ENCODE results near the gene IRX3.
"Not testable (repeated sequence)": the region's sequence is repeated elsewhere in the genome, so short reads cannot be mapped to it uniquely, and the experiment has no call there.

Gene IRX3

DNA sequence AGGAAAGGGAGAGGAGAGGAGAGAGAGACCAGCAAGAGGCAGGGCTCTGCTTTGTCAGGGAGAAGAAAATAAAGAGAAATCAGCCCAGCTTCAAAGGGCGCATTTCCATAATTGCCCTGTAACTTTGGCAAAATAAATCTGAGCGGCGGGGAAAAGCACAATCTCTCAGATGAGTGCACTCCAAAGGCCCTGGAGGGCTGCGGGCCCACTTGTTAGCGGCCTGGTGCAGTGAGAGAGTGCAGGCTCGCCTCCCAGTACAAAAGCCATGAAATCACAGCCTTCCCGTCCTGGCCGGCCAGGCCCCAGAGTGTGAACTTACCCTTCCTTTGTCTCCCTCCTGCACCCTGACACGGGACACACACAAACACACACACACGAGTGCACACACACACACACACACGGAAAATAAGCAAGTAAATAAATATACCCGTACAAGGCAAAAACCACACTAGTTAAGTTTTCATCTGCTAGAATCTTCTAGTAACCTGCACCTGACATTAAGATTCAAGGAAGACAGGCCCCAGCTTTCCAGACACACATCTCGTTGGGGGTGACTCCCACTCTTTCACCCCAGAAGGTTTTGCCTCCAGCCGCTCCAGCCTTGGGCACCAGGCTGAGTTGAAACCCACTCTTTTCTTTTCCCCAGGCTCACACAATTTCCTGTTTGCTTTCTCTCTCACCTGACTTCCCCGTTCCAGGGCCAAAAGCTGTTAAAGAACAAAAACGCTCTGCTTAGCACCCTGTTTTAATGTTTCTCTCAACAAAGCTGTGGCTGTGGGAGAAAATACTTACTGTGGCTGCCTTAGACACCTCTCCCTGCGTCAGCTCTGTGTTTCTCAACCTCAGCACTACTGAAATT, 8.5 kb downstream of the IRX3 start:
- peak in 22 of 51 donors; percentile 10 to 59 (median 24) for DNase-seq

DNA sequence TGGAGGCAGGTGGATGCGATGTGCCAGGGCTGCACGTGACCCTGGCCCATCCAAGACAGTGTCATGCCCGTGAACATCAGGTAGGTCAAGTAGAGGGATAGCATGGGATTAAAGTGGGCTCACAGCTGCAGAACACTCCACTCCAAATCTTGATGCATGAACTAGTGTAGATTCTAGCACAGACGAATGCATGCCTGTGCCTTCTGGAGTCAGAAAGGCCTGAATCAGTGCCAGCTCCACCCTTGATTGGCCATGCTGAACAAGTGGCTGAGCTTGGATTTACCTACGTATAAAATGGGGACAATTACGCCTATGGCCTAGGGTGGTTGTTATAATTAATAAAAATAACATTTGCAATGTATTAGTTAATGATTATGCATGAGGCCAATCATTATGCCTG, 10.6 kb downstream of the IRX3 start:
- no peak for DNase-seq

DNA sequence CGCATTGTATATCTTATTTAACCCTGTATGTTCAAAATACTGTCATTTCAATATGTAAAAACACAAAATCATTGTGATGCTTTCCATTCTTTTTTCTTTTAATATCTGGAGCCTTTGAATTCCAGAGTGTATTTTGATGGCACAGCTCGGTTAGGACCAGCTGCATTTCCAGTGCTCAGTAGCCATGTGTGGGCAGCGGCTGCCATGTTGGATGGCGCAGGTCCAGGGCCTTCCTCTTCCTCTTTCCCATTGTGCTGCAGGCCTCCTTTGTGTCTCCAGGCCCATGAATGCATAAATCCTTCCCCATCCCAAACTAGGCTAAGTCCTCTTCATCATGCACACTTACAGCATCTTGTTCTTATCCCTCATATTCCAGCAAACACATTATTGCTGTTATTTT, 13.0 kb downstream of the IRX3 start:
- DNase-seq, result no peak

DNA sequence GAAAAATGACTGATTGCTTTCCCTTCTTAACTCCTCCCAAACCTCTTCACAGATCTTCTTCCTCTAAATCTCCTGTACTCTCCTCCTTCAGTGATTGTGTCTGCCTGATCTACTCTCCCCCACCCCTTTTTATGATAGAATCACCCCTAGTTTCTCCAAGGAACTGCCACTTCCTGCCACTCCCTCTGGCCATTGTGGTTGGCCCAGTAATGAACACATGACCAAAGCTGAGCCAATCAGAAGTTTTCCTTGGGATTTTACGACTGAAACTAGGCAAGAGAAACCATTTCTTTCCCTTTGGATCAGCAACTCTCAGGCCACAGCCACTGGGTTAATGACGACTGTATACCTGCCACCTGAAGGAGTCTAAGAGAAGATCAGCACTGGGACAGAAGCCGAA, 15.9 kb downstream of the IRX3 start:
- DNase-seq, result no peak

DNA sequence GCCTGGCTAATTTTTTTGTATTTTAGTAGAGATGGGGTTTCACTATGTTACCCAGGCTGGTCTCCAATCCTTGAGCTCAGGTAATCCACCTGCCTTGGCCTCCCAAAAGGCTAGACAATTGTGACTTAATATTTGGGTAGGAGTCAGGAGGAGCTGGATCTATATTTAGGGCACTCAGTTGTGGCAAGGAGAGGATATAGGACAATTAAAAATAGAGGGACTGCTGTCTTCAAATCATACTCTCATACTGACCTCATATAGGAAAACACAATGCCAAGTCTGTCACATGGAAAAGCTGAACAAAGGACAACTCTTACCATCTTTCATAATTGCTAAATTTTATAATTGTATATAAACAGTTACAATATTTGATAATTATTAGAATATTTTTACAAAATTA, 17.1 kb downstream of the IRX3 start:
- DNase-seq, result no peak

DNA sequence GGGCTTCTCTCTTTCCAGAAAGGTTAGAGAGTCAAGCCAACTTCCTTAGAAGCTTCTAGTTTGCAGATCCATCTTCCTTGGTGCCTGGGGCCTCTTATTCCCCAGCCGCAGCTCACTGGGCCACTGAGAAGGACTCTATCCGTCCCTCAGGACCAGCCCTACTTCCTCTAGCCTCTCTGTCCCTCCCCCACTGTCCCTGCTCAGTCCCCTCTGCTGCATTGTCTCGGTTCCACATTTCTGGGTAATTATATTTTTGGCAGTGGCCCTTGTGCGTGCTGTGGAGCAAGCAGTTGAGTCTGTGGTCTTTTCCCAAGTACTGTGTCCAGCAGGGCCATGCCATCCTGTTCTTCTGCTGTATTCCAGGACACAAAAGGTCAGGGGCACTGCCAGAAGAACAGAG, 17.8 kb downstream of the IRX3 start:
- no peak for DNase-seq

DNA sequence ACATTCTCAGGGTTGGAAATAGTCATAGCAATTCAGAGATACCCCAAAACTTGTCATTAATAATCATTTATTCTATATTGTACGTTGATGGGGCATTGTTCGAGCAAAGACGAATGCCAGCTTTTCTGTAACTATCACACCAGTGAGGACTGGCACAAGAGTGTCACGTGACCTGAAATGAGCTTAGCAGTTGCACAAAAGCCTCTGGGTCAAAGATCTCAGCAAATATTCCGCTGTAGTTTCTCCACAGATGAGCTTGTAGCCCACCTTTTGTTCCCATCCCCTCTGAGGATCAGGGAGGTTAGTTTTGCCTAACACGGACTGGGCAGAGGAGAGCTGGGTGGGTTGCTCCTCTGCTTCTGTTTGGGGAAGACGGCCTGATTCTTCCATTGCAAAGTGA, 18.2 kb downstream of the IRX3 start:
- DNase-seq, result no peak

DNA sequence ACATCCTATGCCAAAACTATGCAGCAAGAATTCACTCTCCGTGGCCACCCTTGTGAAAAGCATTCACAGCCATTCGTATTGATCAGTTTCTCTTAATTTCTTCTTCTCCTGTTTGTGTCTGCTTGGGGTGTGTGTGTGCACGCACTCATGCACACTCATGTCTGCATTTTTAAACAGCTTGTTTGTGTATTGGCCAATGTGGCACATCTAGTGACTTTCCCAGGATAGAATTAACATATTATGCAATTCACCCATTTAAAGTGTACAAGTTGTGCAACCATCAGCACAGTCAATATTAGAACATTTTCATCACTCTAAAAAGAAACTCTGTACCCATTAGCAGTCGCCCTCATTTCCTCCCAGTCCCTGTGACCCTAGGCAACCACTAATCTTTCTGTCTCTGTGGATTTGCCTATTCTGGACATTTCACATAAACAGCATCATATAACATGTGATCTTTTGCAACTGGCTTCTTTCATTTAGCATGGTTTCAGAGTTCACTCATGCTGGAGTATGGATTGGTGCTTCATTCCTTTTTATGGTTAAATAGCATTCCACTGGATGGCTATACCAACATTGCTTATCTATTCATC, 20.1 kb downstream of the IRX3 start:
- no peak for DNase-seq

DNA sequence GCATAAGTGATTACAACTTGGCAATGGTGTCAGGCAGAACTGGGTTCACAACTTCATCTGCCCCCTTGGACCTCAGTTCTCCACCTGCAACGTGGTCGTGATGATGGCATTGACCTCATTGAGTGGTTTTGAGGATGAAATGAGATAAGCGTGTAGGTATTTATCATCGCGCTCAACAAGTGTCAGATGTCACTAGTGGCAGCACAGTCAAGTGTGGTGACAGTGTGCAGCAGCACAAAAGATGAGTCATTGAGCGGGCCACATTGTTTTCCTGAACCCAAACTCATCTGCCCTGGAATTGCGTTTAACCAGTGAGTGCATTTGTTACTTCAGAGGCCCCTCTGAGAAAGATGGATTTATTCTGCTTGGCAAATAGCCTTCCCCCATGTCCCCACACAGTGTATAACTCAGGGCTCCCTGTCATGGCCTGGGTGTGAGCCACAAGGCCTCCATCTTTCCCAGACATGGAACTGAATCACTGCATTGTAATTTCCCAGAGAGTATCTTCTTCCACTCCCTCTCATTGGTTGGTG, 20.9 kb downstream of the IRX3 start:
- no peak for DNase-seq

DNA sequence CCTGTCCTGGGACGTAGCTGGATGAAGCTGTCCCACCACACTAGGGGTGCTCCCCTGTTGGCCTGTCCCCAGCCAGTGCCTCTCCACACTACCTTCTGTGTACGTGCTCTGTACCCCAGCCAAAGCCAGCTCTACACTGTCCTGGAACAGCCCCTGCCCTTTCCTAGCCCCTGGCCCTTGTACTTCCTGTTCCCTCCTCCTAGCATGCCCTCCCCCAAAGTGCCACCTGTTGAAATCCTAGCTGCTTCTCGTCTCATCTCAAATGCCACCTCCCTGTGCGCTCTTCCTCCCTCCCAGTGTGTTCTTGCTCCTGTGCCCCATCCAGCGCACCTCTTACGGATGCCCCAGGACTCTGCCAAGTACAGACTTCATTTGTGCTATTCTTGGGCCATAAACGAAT, 33.5 kb downstream of the IRX3 start:
- no peak for DNase-seq

DNA sequence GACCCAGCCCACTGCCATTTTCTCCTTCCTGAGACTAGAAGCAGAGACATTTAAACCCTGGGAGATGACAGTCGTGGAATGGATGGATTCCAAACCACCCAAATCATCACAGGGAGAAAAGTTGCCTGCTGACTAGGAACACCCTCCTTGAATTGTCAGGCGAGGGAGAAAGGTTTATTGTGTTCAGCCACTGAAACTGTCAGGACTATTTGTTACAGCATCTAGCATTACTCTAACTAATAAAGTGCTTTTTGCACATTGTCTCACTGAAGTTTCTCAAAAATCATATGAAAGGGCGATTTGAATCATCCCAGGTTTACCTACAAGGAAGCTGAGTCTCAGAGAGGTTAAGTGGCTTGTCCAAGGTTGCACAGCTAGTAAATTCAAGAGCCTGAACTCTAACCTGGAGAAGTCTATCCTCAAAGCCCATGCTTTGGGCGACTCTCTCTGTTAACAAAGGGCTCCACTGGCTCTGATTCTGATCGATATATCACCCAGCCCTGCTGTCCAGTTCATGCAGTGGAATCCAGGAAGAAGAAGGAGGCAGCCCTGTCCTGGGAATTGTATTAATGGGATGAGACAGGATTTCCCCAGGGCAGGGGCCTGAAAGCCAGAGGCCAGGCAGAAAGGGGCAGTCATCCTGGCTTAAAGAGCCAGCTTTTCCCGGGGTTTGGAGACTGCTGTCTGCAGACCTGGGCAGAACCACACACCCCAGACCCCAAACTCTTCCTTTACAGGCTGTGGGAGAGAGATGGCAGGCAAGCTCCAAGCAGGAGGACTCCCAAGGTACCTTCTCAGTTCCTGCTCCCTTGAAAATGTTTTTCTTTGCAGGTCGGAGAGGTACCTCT, 37.5 kb downstream of the IRX3 start:
- no peak for DNase-seq

DNA sequence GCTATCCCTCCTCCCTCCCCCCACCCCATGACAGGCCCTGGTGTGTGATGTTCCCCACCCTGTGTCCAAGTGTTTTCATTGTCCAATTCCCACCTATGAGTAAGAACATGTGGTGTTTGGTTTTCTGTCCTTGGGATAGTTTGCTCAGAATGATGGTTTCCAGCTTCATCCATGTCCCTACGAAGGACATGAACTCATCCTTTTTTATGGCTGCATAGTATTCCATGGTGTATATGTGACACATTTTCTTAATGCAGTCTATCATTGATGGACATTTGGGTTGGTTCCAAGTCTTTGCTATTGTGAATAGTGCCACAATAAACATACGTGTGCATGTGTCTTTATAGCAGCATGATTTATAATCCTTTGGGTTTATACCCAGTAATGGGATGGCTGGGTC, 38.9 kb downstream of the IRX3 start:
- not testable (repeated sequence) for DNase-seq

DNA sequence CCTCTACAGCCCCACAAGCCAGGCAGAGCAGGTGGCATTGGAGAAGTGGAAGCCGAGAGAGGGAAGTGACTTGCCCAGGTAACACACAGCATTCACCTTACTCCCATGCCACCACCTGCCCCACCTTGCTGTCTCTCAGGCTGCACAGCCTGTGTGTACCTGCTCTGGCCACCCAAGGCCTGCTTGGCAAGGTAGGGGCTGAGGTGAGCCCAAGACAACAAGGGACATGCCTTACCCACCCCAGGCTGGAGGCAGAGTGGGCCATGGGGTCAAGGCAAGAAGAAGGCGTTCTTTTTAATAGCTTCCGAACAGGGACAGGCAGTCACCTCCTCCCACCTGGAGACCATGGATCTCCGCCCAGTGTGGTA, 40.1 kb downstream of the IRX3 start:
- no peak for DNase-seq

DNA sequence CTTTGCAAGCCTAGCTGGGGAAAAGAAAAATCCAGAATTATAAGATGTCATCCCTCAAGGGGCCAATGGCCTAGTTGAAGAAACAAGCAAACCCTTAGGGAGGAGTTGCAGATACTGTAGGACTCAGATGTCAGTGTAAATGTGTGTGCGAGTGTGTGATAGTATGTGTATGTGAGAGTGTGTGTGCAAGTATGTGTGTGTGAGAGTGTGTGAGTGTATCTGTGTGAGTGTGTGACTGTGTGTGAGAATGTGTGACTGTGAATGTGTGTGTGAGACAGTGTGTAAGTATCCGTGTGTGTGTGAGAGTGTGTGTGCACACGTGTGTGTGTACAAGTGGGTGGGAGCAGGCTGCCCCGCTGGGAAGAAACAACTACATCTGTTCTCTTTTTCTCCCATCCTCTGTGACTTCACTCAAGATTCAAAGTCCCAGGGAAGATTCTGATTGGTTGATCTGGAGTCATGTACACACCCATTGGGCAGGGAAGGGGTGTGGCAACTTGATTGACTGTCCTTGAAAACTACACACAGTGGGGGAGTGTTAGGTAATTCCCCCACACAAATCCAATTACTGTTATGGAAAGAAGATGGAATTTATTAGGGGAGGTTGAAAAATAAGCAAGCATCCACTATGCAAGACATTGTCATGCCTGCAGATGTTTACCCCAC, 40.7 kb downstream of the IRX3 start:
- DNase-seq, result no peak

DNA sequence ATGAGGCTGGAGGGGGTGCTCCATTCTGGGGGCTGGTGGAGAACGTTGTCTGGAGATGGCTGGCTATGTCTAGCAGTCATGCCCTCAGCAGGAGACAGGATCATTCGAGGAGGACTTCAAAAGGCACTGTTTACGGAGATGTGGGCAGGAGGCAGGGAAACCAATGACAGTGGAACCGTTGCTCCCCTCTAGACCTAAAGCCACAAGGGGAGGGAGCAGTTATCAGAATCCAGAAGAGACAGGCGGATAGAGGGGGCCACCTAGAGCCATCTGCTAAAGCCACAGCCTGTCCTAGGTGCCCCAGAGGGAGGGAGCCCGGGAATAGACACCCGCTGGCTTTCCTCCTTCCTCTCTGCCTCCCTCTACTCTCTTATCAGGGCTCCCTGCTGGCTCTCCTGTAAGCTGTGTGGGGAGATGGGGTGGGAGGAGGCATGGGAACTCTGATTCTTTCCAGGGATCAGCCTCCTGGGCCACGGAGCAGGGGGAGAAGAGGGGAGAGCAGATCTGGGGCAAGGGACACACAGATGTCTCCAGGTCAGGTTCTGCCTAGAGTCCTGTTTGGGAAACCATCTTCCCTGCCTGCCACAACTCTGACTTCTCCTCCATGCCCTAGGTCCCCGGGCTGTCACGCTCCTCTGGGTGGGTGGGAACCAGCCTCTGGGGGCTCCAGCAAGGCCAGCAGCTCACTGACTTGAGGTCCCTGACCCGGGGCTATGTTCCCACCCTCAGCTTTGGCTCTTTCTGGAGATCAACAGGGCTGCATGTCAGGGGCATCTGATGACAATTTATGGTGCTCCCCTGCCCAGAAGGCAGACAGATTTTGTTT, 42.3 kb downstream of the IRX3 start:
- DNase-seq, result no peak

DNA sequence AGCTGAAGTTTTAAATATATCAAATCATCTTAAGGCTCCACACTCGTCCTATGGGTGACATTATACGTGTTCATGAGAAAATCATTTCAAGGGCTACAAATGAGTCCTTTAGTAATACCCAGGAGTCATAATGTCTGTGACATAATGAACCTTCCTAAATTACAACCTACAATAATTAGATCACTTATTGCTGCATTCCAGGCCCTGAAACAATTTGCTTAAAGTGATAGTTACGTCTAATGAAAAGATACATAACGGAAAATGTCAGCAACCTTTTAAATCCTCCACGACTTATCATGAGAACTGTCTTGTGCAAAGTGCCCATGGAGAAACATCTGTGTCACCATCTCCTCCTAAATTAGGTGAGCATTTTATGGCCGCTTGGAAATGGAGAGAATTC, 43.4 kb downstream of the IRX3 start:
- no peak for DNase-seq

DNA sequence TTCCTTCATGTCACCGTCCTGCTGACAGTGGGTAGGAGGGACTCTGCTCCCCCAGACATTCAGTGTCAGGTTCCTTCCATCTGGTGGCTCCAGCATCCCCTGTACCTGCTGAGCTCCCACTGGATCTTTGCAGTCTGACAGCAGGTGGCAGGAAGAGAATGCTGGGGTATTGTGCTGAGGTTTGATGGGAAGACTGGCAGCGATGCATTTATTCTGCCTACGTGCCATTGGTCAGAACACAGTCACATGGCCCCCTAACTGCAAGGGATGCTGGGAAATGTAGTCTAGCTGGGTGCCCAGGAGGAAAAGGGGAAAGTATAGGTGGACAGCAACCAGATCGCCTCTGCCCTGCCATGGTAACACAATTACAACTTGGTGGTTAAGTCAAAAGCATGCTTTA, 44.4 kb downstream of the IRX3 start:
- DNase-seq, result peak in 5 of 51 donors; percentile 1 to 34 (median 14)

DNA sequence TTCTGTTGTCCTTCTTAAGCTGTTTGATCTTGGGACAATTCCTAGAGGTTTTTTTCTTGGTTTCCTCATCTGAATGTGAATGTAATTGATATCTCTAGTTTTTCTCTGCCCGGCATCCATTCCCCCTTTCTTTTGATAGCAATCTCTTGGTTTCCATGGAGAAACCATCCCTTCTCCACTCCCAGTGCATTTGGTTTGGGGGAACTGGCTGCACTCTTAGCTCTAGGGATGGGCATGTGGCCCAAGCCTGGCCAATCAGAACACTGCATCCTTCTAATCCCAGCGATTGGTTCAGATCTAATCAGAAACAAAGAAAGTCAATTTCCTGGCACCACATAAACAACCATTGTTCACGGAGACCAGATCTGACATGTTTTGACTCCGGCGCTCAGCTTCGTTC, 45.1 kb downstream of the IRX3 start:
- DNase-seq, result peak in 1 of 51 donors; percentile 10

DNA sequence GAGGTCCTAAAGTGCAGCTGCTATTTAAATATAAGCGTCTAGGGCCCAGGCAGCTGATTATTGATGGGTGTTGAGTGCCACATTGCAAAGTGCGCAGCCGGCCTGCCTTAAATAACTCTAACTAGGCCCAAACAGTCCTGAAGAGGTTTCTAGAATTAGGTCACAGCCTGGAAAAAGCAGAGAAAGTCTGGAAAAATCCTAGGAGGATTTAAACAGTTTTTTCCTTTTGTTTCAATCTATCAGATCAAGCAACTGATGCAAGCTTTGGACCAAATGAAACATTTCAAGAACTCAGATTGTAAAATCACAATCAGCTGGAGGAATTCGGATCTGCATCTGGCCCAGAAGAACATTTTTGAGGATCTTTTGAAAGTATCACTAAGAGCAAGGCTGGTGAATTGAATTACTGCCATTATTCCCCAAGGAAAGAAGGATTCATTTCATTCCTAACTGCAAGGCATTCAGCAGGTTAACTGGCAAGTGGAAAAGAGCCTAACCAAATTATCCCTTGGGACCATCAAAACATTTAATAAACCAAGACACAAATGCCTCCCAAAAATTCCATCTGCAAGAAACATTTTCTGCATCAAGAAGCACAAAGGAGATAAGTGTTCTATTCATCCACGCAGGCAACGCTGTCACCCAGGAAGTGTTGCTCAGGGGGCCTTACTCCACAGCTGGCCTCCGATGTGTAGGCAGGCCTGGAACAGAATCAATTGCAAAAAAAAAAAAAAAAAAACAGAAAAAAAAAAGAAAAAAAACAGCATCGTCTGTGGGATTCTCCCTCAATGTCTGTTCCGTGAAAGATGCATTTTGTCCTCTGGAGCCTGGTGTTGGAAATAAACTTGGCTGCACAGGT, 46.1 kb downstream of the IRX3 start:
- no peak for DNase-seq

DNA sequence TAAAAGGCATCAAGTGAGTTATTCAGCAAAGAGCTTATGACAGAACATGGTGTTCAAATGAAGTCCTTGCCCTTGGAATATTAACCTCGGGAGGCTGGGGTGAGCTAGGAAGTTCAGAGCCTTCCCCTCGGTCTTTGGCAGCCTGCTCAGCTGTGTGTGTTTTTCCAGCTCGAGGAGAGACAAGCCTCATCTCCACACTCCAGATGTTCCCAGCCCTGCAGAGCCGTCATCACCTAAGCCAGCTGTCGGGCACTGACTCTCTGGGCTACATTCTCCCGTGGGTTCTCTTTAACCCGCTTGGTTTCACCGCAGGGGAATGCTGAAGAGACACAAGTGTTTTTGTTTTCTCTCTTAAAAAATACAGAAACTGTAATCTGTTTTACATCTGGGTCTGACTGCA, 47.1 kb downstream of the IRX3 start:
- no peak for DNase-seq
